ENCODE results near the gene GTF2H1.

GRCh38 chr11:18366286-18366685, 43.9 kb downstream of the GTF2H1 start:
- TF ChIP-seq CTCF (IDR thresholded peaks at IDR 0.05 in 8 of 11, conservative IDR thresholded peaks at IDR 0.05 in 3 of 11) (no peak), POLR2AphosphoS5 (IDR thresholded peaks at IDR 0.05) (no peak)
